CD4-positive, alpha-beta T cell treated with Interleukin-6 at 100 ng/mL for 8 hours (primary cell): Measurements from ENCODE around the gene CATSPERZ.
"Not testable (repeated sequence)": the region's sequence is repeated elsewhere in the genome, so short reads cannot be mapped to it uniquely, and the experiment has no call there.

Experiments
- DNase-seq: peaks from one replicate; pipeline ENCODE4 v3.0.0-alpha.2; 2020; ENCODE audit warnings: mixed read lengths, low spot score

CATSPERZ gene

DNA sequence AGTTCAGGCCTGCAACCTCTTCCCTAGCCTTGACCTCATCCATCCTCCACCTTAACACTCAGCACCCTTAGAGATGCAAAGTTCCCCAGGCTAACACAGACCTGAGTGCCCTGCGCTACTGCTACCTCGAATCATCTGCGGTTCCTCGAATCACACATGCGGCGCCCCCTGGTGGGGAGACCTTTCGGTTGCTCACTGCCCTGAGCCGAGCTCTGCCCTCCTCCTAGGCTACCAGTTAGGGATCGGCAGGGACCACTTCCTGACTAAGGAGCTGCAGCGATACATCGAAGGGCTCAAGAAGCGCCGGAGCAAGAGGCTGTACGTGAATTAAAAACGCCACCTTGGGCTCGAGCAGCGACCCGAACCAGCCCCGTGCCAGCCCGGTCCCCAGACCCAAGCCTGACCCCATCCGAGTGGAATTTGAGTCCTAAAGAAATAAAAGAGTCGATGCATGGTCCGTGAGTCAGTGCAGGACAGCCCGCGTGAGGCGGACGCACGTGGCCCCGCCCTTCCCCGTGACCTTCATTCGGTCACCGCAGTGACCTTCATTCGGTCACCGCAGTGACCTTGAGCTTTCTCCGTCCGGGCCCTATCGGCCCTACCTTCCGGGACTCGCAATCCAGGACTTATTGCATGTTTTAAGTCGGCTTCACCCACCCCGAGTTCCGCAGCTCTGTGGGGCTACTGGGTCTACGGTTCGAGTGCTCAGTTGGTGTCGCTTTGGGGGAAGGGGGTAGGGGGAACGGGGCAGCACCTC is 4.3 kb downstream of the CATSPERZ start:
- peak; percentile 92 for DNase-seq

DNA sequence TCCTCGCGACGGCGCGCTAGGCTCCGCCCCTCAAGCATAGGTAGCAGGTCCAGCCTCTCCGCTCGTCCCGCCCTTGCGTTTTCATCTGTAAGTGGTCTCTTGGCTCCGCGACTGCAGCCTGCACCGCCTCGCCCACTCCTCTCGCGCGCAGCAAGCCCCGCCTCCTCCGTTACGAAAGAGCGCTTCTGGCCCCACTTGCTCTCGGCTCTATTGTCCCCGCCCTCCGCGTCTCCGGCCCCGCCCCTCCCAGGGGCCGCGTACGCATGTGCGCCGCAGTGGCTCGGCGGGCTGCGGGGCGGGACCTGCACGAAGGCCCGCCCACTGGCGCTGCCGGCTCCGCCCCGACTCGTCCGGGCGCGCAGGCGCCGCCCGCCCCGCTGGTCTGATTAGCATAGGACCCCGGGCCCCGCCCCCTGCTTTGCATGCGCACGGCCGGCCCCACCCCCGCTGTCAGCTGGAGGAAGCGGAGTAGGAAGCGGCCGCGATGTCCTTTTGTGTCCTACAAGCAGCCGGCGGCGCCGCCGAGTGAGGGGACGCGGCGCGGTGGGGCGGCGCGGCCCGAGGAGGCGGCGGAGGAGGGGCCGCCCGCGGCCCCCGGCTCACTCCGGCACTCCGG is 5.0 kb downstream of the CATSPERZ start, which contains the start of gene ESRRA:
TSS of gene ESRRA (plus strand) at position 450 of the 616 bp plus-strand sequence. CDS start 1,656 bp downstream, outside the sequence.
- DNase-seq = peak; percentile 99

DNA sequence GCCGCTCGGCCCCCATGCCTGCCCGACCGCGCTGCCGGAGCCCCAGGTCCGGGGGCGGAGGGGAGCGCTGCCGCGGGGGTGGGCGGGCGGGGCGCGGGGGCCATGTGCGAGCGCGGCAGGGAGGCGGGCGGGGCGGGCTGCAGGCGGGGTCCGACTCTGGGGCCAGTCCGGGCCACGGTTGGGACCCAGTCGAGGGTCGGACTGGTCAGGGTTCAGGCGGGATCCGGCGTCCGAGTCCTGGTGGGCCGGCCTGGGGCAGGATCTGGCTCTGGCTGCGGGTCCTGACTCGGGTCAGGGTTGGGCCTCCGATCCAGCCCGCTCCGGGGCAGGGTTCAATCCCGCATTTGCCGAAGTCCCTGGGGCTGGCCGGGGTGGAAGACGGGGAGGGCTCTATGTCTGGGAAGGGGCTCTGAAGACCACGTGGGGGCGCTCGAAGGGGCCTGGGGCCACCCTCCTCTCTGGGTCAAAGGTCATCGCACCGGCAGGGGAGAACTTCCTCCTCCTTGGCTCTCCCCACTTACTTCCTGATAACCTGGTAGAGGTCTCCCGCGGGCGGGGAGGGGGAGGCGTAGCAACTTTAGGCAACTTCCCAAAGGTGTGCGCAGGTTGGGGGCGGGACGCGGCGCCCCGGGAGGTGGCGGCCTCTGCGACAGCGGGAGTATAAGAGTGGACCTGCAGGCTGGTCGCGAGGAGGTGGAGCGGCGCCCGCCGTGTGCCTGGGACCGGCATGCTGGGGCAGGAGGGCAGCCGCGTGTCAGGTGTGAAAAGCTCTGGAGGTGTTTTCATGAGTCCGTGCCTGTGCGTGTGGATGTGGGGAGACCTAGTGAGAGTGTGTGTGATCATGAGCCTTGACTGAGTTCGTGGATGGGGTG is 5.8 kb downstream of the CATSPERZ start:
- peak; percentile 72 for DNase-seq

DNA sequence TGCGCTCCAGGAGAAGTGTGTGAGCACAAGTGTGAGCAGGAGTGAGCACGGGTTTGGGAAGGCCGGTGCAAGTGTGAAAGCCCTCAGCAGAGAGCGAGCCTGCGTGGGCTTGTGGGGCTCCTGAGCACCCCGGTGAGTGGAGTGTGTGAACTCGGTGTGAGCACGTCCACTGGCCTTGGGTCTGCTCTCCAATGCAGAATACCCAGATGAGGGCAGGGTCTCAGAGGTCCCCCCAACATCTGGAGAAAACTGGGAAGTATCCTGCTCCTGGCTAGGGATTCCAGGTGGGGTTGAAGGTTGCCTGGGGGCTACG is 6.4 kb downstream of the CATSPERZ start:
- DNase-seq = no peak

DNA sequence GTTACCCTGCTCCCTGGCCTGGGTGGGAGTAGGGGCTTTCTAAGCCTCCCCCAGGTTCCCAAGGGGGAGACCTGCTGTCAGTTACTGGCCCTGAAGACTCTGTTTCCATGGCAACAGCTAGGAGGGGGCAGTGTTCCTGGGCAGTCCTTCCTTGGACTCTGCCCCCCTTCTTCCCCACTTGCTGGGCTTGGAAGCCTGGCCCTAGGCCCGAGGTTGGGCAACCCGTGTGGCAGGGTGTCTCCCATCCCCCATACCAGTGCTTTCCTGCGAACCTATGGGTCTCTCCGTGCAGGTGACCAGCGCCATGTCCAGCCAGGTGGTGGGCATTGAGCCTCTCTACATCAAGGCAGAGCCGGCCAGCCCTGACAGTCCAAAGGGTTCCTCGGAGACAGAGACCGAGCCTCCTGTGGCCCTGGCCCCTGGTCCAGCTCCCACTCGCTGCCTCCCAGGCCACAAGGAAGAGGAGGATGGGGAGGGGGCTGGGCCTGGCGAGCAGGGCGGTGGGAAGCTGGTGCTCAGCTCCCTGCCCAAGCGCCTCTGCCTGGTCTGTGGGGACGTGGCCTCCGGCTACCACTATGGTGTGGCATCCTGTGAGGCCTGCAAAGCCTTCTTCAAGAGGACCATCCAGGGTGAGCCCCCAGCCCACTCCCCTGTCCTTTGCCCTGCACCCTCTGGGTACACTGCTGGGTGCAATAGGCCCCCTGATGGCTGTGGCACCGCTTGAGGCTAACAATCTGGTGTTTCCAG is 6.9 kb downstream of the CATSPERZ start:
- DNase-seq = no peak

DNA sequence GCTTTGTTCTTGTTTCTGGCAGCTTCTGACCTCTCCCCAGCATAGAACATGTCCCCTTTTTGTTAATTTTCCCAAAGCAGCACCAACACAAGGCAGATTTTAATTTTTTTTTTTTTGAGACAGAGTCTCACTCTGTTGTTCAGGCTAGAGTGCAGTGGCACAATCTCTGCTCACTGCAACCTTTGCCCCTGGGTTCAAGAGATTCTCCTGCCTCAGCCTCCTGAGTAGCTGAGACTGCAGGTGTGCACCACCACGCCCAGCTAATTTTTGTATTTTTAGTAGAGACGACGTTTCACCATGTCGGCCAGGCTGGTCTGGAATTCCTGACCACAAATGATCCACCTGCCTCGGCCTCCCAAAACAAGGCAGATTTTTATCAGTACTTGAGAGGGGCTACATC is 7.6 kb downstream of the CATSPERZ start:
- DNase-seq = not testable (repeated sequence)

DNA sequence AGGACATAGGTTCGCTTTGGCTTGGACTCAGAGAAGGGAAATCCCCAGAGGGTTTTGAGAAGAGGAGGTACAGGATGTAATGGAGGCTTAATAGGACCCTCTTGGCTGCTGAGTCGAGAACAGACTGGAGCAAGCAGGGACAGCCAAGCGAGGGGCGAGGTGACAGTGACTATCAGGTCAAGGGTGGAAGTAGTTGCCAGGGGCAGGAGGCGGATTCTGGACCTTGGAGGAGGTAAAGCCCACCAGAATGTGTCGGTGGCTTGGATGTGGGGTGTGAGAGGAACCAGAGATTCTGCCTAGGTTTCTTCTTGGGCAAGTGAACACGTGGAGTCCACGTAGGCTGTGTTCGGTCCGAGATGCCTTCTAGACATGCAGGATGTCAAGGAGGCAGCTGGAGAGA is 12.8 kb downstream of the CATSPERZ start:
- DNase-seq = no peak

DNA sequence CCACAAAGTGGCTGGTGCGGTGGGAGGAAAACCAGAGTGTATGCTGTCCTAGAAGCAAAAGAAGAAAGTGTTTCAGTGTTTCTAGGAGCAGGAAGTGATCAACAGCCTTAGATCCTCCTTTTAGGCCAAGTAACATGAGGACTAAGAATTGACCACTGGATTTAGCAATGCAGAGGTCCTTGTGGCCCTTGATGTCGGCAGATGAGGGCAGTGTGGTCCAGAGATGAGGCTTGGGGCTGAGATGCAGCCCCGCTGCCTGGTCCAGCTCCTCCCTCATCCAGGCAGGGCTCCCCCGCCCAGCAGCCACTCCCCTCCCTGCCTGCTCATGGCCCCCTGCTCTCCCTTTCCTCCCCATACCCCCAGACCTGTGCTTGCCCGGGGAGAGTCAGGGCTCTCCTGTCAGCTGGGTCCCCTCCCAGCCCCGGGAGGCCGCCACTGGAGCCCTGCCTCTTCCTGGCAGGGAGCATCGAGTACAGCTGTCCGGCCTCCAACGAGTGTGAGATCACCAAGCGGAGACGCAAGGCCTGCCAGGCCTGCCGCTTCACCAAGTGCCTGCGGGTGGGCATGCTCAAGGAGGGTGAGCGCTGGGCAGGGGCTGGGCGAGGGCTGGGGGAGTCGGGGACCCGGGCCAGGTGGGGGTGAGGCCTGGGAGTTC is 13.5 kb downstream of the CATSPERZ start:
- DNase-seq = no peak

DNA sequence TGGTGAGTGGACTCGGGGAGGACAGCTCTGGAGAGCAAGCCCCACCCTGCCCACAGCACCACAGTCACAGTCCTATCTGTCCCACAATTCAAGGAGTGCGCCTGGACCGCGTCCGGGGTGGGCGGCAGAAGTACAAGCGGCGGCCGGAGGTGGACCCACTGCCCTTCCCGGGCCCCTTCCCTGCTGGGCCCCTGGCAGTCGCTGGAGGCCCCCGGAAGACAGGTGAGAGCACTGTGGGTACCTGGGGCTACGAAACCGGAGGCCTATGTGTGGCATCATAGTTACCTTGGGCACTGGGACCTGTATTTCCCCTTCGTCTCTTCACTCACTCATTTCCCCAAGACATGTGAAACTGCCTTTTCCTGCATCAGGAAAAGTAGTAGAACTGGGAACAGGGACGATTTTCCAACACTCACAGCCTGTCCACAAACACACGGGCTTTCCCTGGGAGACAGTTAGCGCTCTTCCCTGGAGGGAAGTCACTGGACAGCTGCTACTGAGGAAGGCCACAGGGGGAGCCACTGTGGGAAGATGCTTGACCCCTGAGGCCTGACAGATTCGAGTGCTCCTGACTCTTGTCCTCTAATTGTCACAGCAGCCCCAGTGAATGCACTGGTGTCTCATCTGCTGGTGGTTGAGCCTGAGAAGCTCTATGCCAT is 14.1 kb downstream of the CATSPERZ start:
- no peak for DNase-seq

DNA sequence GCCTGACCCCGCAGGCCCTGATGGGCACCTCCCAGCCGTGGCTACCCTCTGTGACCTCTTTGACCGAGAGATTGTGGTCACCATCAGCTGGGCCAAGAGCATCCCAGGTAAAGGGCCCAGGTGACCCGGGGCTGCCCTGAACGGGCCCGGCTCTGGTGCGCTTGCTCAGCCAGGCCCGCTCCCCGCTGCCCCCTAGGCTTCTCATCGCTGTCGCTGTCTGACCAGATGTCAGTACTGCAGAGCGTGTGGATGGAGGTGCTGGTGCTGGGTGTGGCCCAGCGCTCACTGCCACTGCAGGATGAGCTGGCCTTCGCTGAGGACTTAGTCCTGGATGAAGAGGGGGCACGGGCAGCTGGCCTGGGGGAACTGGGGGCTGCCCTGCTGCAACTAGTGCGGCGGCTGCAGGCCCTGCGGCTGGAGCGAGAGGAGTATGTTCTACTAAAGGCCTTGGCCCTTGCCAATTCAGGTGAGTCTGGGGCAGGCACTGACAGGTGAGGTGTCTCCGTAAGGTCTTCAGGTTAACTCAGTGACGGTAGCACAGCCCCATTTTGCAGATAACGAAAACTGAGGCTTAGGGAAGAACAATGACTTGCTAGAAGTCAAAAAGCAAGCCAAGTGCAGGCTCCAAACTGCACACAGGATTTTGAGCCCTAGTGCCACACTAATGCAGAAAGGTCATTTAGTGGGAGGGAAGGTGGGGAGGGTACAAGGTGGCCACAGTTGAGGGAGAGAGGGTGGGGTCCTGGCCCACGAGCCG is 14.8 kb downstream of the CATSPERZ start:
- DNase-seq = no peak

DNA sequence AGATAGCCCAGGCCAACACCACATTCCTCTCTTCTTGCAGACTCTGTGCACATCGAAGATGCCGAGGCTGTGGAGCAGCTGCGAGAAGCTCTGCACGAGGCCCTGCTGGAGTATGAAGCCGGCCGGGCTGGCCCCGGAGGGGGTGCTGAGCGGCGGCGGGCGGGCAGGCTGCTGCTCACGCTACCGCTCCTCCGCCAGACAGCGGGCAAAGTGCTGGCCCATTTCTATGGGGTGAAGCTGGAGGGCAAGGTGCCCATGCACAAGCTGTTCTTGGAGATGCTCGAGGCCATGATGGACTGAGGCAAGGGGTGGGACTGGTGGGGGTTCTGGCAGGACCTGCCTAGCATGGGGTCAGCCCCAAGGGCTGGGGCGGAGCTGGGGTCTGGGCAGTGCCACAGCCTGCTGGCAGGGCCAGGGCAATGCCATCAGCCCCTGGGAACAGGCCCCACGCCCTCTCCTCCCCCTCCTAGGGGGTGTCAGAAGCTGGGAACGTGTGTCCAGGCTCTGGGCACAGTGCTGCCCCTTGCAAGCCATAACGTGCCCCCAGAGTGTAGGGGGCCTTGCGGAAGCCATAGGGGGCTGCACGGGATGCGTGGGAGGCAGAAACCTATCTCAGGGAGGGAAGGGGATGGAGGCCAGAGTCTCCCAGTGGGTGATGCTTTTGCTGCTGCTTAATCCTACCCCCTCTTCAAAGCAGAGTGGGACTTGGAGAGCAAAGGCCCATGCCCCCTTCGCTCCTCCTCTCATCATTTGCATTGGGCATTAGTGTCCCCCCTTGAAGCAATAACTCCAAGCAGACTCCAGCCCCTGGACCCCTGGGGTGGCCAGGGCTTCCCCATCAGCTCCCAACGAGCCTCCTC is 15.7 kb downstream of the CATSPERZ start:
- not testable (repeated sequence) for DNase-seq

DNA sequence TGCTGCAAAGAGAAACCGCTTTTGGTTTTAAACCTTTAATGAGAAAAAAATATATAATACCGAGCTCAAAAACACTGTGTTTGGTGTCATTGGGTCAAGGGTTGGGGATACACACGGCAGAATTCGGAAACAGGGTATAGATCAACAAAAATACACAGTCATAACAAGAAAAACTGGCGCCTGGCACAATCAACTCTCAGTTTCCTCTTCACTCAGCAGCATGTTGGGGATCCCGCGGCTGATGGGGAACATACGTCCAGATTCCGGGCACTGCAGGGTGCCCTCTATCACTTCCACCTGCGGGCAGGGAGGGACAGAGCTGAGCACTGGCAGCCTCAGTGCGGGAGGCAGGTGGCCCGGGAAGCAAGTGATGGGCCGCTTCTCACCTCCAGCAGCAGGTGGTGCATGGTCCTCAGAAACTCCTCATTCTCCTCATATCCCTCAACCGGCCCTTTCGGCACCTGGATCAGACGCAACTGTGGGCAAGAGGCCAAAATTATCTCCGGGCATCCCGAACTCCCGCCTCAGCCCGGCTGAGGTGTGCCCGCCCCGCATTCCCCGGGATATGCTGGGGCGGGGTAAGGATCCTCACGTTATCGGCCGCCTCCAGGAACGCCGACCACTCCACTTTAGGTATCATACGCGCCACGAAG is 16.6 kb downstream of the CATSPERZ start:
- DNase-seq = peak; percentile 22

DNA sequence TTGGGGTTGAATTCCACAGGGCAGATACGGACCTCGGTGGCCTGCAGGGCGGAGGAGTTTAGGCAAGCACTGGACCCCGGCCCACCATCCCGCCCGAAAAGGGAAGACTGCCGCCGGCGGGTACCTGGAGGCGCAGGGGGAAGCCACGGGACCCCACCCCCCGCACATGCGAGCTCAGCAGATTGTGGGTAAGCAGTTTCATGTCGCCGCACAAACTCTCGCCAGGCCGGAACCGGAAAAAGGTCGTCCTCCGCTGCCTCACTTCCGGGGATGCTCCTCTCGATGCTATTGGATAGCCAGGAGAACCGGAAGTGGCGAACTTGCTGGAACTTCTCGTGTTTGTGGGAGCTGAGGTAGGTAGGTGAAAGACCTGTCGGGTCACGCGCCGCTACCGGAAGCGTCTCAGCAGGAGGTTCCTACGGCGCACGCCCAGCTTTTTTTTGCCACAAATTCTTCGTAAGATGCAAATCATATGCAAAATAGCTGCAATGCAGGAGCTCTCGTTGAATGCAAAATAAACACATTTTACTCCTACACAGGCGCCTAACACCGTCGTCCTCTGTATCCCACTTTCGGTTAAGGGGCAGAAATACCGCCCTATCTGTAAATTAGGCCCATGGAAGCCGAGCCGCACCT is 17.3 kb downstream of the CATSPERZ start, which contains the start of gene TRMT112:
TSS of gene TRMT112 (minus strand) at position 235 of the 636 bp plus-strand sequence. CDS start at position 202, 33 bp downstream.
- peak; percentile 99 for DNase-seq

DNA sequence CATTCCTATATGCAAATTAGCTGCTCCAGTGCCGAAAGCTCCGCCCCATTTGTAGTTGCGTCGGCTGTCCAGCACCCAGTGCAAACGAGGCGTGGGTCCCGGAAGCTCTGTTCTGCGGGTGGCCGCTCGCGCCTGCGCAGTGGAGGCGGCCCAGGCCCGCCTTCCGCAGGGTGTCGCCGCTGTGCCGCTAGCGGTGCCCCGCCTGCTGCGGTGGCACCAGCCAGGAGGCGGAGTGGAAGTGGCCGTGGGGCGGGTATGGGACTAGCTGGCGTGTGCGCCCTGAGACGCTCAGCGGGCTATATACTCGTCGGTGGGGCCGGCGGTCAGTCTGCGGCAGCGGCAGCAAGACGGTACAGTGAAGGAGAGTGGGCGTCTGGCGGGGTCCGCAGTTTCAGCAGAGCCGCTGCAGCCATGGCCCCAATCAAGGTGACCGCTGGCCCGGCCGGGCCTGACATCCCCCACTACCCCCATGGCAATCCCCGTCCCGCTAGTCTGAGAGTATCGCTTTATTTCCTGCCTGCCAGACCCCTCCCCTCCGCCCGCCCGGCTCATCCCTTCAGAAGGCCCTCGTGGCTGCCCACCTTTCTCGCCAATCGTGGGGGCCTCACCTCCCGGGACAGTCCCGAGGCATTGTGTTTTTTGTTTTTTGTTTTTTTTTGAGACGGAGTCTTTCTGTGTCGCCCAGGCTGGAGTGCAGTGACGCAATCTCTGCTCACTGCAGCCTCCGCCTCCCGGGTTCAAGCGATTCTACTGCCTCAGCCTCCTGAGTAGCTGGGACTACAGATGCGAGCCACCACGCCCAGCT is 18.0 kb downstream of the CATSPERZ start, which contains the start of gene PRDX5:
TSS of gene PRDX5 (plus strand) at position 161 of the 805 bp plus-strand sequence. CDS start at position 256, 95 bp downstream.
- peak; percentile 97 for DNase-seq

DNA sequence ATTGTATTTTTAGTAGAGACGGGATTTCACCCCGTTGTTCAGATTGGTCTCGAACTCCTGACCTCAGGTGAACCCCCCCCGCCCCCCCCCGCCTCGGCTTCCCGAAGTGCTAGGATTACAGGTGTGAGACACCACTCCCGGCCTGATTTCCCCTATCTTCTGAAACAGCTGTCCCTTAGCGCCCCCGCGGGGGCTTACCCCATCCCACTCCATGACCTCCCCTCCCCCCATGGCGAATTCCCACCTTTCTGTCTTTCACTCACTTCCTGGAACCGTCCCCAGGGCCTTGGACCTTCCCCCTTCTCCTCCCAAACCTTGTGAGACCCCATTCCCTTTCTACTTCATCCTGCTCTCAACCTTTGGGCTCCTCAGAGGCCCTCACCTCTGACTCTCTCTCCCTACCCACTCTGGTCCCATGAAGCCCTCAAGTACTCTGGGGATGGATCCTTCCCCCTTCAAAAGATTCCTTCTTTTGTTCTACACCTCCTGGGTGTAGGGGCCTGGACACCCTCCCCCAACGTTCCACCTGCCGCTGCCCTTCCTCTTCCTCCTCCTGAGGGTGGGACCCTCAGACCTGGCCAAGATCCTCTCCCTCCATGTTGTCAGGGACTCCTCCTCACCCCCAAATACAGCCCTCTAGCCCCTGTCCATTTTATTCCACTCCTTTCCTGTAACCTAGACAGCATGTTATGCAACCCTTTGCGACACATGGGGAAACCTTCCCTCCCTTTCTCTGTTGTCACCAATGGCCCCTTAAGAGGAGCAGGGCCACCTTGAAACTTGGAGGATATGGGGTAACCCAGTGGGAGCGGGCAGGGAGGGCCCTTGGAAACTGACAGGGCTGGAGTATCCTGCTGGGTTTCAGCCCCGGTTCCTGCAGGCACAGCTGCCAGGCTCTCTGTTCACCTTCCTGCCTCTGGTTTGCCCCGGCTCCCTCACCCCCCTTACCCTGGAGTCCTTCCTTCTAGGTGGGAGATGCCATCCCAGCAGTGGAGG is 18.9 kb downstream of the CATSPERZ start:
- no peak for DNase-seq

DNA sequence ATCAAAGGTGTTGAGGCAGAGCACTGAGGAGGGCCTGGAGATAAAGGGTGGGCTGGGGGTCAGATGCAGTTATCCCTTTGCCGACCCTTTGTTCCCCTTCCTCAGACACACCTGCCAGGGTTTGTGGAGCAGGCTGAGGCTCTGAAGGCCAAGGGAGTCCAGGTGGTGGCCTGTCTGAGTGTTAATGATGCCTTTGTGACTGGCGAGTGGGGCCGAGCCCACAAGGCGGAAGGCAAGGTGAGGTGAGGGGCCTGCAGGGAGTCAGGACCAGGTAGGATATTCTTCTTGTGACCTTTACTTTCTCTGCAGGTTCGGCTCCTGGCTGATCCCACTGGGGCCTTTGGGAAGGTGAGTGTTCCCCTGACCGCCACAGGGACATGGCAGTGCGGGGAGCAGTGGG is 20.4 kb downstream of the CATSPERZ start:
- no peak for DNase-seq
